Stimulated activated CD4-positive, alpha-beta T cell treated with anti-CD3 and anti-CD28 coated beads, TNF-alpha, amount 100 ng/mL, for 48 hours (primary cell): ENCODE data around the gene GMPPA.

Experiments used
- DNase-seq, 3 donors: peaks; one replicate each; pipeline ENCODE4 v3.0.0-alpha.2; 2020; ENCODE audit warnings: low read depth in 3 of 3

Gene GMPPA

DNA sequence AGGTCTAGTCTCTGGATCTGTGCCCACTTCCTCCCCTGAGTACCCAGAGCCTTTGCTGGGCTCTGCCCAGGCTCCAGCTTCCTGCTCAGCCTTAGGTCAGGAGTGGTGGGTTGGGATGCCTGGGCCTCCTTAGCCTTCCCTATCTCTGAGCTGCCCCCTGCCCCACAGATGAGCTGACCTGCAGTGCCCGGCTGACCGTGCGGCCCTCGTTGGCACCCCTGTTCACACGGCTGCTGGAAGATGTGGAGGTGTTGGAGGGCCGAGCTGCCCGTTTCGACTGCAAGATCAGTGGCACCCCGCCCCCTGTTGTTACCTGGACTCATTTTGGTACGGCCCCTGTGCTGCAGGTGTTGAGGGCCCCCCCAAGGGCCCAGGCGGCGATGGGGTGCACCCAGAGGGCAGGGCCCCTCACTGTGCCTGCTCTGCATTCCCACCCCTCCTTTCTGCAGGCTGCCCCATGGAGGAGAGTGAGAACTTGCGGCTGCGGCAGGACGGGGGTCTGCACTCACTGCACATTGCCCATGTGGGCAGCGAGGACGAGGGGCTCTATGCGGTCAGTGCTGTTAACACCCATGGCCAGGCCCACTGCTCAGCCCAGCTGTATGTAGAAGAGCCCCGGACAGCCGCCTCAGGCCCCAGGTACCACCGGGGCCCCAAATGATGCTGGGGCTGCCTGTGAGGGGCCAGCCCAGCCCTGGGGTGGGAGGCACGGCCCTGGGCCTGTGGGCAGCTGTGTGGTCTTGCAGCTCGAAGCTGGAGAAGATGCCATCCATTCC, 30.1 kb upstream of the GMPPA start:
- no peak for DNase-seq

DNA sequence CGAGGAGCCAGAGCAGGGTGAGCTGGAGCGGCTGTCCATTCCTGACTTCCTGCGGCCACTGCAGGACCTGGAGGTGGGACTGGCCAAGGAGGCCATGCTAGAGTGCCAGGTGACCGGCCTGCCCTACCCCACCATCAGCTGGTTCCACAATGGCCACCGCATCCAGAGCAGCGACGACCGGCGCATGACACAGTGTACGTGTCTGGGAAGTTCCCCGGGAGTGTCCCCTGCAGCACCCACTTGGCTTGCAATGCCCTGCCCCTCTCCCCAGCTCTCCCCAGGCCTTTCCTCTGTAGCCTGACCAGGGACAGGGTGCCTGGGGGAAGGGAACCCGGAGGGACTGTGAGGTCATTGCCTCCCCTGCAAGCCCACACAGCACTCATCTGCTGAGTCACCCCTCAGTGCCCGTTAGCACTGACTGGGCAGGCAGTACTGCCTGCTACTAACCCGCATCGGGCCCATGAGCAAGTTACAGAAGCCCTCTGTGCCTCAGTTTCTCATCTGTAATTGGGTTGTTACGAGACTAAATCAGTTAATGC, 29.4 kb upstream of the GMPPA start:
- no peak for DNase-seq

GRCh38 chr2:219470429-219470828, 28.3 kb upstream of the GMPPA start:
- DNase-seq, result no peak

DNA sequence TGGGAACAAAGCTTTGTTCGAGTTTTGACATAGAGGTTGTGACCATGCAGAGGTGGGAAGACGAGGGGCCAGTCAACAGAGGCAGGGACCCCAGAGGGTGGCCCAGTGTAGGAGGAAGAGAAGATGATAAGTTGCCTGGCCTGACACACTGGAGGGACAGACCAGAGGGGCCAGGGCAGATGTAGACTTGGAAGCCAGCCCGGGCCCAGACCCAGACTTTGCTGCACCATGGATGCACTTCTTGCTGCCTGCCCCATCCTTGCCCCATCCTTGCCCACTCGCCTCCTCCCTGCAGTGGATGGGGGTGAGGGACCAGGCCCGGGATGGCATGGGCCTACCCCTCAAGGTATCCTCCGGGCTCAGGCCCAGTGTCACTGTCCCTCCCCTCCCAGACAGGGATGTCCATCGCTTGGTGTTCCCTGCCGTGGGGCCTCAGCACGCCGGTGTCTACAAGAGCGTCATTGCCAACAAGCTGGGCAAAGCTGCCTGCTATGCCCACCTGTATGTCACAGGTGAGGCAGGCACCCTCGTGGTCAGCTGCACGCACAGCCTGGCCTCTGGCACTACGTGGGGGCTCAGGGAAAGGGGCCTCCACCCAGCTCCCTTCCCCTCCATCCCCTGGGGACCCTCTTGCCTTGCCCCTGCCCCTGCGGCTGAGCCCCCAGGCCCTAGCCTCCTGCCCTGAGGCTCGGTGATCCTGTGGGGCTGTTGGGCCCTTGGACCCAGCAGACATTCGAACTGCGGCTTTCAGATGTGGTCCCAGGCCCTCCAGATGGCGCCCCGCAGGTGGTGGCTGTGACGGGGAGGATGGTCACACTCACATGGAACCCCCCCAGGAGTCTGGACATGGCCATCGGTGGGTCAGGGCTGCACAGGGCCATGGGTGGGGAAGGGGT, 27.0 kb upstream of the GMPPA start:
- DNase-seq, result no peak

GRCh38 chr2:219472629-219473187, 26.0 kb upstream of the GMPPA start:
- DNase-seq, result no peak

- DNase-seq, result no peak
These were observed 25.2 kb upstream of the GMPPA start for GRCh38 chr2:219473511-219473910.

DNA sequence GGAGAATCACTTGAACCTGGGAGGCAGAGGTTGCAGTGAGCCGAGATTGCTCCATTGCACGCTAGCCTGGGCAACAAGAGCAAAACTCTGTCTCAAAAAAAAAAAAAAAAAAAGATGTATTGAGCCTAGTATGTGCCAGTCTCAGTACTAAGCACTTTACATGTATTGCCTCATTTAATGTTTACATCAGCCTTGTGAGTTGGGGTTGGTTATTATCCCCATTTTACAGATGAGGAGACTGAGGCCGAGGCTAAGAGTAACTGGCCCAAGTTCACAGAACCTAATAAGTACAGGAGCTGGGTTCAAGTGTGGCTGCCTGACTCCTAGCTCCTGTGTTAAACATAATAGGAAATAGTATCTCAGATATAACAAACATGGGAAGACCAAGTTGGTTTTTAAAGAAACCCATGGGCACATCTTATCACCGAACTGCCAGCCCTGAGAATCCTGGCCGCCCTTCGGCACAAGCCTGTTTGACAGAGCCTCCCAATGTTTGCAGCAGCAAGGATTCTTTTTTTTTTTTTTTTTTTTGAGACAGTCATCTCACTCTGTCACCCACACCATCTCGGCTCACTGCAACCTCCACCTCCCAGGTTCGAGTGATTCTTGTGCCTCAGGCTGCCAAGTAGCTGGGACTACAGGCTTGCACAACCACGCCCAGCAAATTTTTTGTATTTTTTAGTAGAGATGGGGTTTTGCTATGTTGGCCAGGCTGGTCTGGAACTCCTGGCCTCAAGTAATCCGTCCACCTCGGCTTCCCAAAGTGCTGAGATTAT, 24.2 kb upstream of the GMPPA start:
- no peak for DNase-seq

GRCh38 chr2:219475278-219475677, 23.4 kb upstream of the GMPPA start:
- no peak for DNase-seq

GRCh38 chr2:219475697-219476651, 22.7 kb upstream of the GMPPA start:
- peak; percentile 31 to 61 (median 44) for DNase-seq

DNA sequence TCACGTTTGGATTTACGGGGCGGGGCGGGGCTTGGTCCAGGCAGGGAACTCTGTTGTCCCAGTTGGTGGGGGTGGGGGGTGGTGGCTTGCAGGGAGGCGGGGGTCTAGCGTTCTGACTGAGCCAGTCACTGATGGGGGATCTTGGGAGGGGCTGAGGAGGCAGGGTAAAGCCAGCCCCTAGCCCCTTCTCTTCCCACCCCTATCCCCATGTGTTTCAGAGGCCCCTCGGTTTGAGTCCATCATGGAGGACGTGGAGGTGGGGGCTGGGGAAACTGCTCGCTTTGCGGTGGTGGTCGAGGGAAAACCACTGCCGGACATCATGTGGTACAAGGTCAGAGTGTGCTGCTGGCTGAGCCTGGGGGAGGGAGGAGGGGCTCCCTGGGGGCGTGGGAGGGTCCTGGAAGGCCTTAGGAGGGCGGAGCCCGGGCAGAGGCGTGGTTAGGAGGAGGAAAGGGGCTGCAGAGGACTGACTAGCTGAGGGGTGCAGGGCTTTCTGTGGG, 22.0 kb upstream of the GMPPA start:
- no peak for DNase-seq

- no peak for DNase-seq
These were observed 21.5 kb upstream of the GMPPA start for GRCh38 chr2:219477179-219477578.

DNA sequence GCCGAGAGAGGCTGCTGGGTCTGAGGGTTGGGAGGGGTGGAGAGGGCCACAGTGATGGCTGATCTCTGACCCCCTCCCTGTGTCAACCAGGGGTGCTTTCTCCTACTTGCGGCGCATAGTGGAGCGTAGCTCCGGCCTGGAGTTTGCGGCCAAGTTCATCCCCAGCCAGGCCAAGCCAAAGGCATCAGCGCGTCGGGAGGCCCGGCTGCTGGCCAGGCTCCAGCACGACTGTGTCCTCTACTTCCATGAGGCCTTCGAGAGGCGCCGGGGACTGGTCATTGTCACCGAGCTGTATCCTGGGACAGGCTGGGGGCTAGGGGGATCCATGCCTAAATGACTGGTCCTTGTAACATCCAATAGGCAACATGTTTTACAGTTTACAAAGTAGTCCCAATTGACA, 20.9 kb upstream of the GMPPA start:
- DNase-seq, result no peak

- DNase-seq, result no peak
These were observed 19.8 kb upstream of the GMPPA start for GRCh38 chr2:219478916-219479315.

- DNase-seq, result no peak
These were observed 18.7 kb upstream of the GMPPA start for GRCh38 chr2:219480004-219480403.

DNA sequence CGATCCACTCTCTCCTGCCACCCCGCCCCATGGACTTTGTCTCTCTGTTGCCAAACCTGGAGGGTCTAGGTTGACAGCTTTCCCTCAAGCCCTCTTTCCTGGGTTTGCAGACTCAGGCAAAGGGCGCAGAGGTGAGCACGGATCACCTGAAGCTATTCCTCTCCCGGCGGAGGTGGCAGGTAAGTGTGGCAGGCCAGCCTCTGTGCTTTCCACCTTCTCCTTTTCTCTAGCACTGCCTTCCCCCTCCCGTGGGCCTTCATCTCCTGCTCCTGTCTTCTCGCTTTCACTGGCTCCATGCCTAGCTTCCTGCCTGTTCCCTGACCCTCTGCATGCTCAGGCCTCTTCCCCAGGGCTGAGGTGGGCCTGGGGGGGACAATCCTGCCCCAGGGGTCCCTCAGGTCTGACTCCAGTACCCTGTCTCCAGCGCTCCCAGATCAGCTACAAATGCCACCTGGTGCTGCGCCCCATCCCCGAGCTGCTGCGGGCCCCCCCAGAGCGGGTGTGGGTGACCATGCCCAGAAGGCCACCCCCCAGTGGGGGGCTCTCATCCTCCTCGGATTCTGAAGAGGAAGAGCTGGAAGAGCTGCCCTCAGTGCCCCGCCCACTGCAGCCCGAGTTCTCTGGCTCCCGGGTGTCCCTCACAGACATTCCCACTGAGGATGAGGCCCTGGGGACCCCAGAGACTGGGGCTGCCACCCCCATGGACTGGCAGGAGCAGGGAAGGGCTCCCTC, 15.9 kb upstream of the GMPPA start:
- no peak for DNase-seq

DNA sequence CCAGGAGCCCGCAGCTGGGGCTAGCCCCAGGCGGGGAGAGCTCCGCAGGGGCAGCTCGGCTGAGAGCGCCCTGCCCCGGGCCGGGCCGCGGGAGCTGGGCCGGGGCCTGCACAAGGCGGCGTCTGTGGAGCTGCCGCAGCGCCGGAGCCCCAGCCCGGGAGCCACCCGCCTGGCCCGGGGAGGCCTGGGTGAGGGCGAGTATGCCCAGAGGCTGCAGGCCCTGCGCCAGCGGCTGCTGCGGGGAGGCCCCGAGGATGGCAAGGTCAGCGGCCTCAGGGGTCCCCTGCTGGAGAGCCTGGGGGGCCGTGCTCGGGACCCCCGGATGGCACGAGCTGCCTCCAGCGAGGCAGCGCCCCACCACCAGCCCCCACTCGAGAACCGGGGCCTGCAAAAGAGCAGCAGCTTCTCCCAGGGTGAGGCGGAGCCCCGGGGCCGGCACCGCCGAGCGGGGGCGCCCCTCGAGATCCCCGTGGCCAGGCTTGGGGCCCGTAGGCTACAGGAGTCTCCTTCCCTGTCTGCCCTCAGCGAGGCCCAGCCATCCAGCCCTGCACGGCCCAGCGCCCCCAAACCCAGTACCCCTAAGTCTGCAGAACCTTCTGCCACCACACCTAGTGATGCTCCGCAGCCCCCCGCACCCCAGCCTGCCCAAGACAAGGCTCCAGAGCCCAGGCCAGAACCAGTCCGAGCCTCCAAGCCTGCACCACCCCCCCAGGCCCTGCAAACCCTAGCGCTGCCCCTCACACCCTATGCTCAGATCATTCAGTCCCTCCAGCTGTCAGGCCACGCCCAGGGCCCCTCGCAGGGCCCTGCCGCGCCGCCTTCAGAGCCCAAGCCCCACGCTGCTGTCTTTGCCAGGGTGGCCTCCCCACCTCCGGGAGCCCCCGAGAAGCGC, 15.0 kb upstream of the GMPPA start:
- no peak for DNase-seq

- DNase-seq, result no peak
These were observed 14.1 kb upstream of the GMPPA start for GRCh38 chr2:219484343-219485200.

DNA sequence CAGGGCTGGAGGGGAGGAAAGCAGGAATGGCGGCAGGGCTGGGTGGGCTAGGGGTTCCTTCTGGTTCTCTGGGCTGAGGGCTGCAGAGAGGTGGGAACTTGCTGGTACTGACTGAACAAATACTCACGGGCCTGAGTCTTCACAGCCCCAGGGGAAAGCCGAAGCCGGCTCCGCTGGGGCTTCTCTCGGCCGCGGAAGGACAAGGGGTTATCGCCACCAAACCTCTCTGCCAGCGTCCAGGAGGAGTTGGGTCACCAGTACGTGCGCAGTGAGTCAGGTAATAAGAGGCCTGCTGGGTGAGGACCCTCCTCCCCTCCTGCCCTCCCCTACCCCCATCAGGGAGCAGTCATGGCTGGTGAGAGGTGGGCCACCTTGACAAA, 13.5 kb upstream of the GMPPA start:
- DNase-seq, result no peak
